ENCODE measurements around the gene TLDC2. TPM values are rescaled to one million over a fixed set of nuclear protein-coding genes. Genes with fewer than 3 reads are reported as not detected.
"Not testable (repeated sequence)": the region's sequence is repeated elsewhere in the genome, so short reads cannot be mapped to it uniquely, and the experiment has no call there.

Gene TLDC2
- polyA plus RNA-seq, 1 donor from 2014 or later = not detected

DNA sequence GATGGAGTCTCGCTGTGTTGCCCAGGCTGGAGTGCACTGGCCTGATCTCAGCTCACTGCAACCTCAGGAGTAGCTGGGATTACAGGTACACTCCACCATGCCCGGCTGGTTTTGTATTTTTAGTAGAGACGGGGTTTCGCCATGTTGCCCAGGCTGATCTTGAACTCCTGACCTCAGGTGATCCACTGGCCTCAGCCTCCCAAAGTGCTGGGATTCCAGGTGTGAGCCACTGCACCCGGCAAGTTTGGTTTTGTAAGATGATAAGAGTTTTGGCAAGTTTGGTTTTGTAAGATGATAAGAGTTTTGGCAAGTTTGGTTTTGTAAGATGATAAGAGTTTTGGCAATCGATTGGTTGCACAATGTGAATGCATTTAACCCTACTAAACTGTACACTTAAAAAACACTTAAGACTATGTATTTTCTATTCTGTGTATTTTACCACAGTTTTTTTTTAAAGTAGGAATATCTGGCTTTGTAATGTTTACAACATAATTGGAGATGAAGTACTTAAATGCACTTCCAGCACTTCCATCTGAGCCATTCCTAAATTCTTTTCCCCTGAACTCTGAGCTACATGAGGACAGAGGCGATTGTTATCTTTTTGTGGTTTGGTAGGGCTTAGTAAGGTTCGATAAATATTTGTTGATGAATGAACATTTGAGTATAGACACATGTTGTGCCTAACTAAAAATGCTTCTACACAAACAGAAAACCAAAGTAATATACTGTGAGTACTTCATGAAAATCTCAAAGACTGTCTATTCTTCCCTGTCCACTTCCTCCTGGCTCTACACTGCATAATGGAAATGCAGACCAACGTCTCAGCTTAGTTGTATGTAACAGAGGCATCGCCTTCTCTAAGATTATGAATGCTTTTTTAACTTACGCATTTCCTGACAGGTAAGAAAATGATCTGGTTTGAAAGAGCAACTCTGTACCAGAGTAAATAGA lies 56.8 kb downstream of the TLDC2 start:
- Histone ChIP-seq H2AFZ (ENCODE audit: low read depth, low read length) (no peak overlapping the region), H3K79me2 (replicated peaks; ENCODE audit: insufficient read depth, low read length) (no peaks in the 10 kb centered on the region), H3K4me2 (ENCODE audit: low read length) (no peak overlapping the region), H3K9me3 (ENCODE audit: low read length) (no peaks in the 10 kb centered on the region), H3K27ac (ENCODE audit: low read length) (no peak overlapping the region), H3F3A (ENCODE audit: insufficient read depth, low read length, poor library complexity, severe bottlenecking) (no peaks in the 10 kb centered on the region), H3K9ac (ENCODE audit: low read length) (no peak overlapping the region), H3K4me3 (ENCODE audit: low read length) (no peak overlapping the region), H4K20me1 (ENCODE audit: insufficient read depth) (no peaks in the 10 kb centered on the region), H3K9me2 (ENCODE audit: insufficient read depth, low read length) (no peaks in the 10 kb centered on the region), H3K36me3 (ENCODE audit: insufficient read depth, low read length) (no peaks in the 10 kb centered on the region), H3K27me3 (ENCODE audit: insufficient read depth, low read depth, low read length) (no peaks in the 10 kb centered on the region)
- TF ChIP-seq, protein P1, sequence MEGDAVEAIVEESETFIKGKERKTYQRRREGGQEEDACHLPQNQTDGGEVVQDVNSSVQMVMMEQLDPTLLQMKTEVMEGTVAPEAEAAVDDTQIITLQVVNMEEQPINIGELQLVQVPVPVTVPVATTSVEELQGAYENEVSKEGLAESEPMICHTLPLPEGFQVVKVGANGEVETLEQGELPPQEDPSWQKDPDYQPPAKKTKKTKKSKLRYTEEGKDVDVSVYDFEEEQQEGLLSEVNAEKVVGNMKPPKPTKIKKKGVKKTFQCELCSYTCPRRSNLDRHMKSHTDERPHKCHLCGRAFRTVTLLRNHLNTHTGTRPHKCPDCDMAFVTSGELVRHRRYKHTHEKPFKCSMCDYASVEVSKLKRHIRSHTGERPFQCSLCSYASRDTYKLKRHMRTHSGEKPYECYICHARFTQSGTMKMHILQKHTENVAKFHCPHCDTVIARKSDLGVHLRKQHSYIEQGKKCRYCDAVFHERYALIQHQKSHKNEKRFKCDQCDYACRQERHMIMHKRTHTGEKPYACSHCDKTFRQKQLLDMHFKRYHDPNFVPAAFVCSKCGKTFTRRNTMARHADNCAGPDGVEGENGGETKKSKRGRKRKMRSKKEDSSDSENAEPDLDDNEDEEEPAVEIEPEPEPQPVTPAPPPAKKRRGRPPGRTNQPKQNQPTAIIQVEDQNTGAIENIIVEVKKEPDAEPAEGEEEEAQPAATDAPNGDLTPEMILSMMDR (IDR thresholded peaks at IDR 0.05; ENCODE audit: poor library complexity, severe bottlenecking) = no peak
- TF ChIP-seq POLR2AphosphoS5 (IDR thresholded peaks at IDR 0.05) (no peak), EZH2 (IDR thresholded peaks at IDR 0.05; ENCODE audit: borderline replicate concordance, insufficient read depth, low read length, poor library complexity, severe bottlenecking) (no peak), MXI1 (conservative IDR thresholded peaks at IDR 0.05; ENCODE audit: poor library complexity, severe bottlenecking) (no peak), TAF1 (IDR thresholded peaks at IDR 0.05; ENCODE audit: low read depth) (no peak), EP300 (conservative IDR thresholded peaks at IDR 0.05; ENCODE audit: poor library complexity, severe bottlenecking) (no peak), SMC3 (conservative IDR thresholded peaks at IDR 0.05; ENCODE audit: poor library complexity) (no peak), RAD21 (conservative IDR thresholded peaks at IDR 0.05) (no peak)
- TF ChIP-seq, protein P2, sequence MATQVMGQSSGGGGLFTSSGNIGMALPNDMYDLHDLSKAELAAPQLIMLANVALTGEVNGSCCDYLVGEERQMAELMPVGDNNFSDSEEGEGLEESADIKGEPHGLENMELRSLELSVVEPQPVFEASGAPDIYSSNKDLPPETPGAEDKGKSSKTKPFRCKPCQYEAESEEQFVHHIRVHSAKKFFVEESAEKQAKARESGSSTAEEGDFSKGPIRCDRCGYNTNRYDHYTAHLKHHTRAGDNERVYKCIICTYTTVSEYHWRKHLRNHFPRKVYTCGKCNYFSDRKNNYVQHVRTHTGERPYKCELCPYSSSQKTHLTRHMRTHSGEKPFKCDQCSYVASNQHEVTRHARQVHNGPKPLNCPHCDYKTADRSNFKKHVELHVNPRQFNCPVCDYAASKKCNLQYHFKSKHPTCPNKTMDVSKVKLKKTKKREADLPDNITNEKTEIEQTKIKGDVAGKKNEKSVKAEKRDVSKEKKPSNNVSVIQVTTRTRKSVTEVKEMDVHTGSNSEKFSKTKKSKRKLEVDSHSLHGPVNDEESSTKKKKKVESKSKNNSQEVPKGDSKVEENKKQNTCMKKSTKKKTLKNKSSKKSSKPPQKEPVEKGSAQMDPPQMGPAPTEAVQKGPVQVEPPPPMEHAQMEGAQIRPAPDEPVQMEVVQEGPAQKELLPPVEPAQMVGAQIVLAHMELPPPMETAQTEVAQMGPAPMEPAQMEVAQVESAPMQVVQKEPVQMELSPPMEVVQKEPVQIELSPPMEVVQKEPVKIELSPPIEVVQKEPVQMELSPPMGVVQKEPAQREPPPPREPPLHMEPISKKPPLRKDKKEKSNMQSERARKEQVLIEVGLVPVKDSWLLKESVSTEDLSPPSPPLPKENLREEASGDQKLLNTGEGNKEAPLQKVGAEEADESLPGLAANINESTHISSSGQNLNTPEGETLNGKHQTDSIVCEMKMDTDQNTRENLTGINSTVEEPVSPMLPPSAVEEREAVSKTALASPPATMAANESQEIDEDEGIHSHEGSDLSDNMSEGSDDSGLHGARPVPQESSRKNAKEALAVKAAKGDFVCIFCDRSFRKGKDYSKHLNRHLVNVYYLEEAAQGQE (IDR thresholded peaks at IDR 0.05; ENCODE audit: borderline replicate concordance) = no peak

DNA sequence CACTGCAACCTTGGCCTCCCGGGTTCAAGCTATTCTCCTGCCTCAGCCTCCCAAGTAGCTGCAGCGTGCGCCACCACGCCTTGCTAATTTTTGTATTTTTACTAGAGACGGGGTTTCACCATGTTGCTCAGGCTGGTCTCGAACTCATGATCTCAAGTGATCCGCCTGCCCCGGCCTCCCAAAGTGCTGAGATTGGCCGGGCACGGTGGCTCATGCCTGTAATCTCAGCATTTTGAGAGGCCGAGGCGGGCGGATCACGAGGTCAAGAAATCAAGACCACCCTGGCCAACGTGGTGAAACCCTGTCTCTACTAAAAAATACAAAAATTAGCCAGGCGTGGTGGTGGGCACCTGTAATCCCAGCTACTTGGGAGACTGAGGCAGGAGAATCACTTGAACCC lies 57.6 kb downstream of the TLDC2 start:
- H3K79me2 ChIP-seq (replicated peaks; ENCODE audit: insufficient read depth, low read length); H3K9ac ChIP-seq (ENCODE audit: low read length); H3K27me3 ChIP-seq (ENCODE audit: insufficient read depth, low read depth, low read length); H3K9me3 ChIP-seq (ENCODE audit: low read length); H3F3A ChIP-seq (ENCODE audit: insufficient read depth, low read length, poor library complexity, severe bottlenecking); H3K27ac ChIP-seq (ENCODE audit: low read length); H3K36me3 ChIP-seq (ENCODE audit: insufficient read depth, low read length); H2AFZ ChIP-seq (ENCODE audit: low read depth, low read length); H4K20me1 ChIP-seq (ENCODE audit: insufficient read depth); H3K4me3 ChIP-seq (ENCODE audit: low read length); H3K4me2 ChIP-seq (ENCODE audit: low read length); H3K9me2 ChIP-seq (ENCODE audit: insufficient read depth, low read length): not testable (repeated sequence)

Data from neural cell (in vitro differentiated cells).